Activated naive CD8-positive, alpha-beta T cell treated with anti-CD3 and anti-CD28 coated beads for 36 hours (primary cell): ENCODE measurements around the gene DSEL. TPM values are rescaled to one million over a fixed set of nuclear protein-coding genes. Genes with fewer than 3 reads are reported as not detected.

Source experiments
- DNase-seq: peaks from one replicate; pipeline ENCODE4 v3.0.0; 2021
- H3K27ac Mint-ChIP-seq: one replicate; pipeline ENCODE4 v1.8.0; 2022; ENCODE audit warnings: mild to moderate bottlenecking, moderate library complexity, mixed read lengths
- H3K27me3 Mint-ChIP-seq: one replicate; pipeline ENCODE4 v1.8.0; 2022; ENCODE audit warnings: mild to moderate bottlenecking, mixed read lengths
- H3K36me3 Mint-ChIP-seq: one replicate; pipeline ENCODE4 v1.8.0; 2021; ENCODE audit warnings: mild to moderate bottlenecking, mixed read lengths
- H3K4me1 Mint-ChIP-seq: one replicate; pipeline ENCODE4 v1.8.0; 2021; ENCODE audit warnings: mixed read lengths
- H3K4me3 Mint-ChIP-seq: one replicate; pipeline ENCODE4 v1.8.0; 2022; ENCODE audit warnings: mild to moderate bottlenecking, moderate library complexity, mixed read lengths
- H3K9me3 Mint-ChIP-seq: one replicate; pipeline ENCODE4 v1.8.0; 2022; ENCODE audit warnings: mixed read lengths
- total RNA-seq, 2 experiments: library from RNA; stranded (reverse); gene quantifications; one replicate each; pipeline ENCODE4 v1.2.3, GENCODE V29; 2021

DSEL gene
- total RNA-seq, 2 experiments from 2014 or later, result 0.30 to 0.35 TPM

GRCh38 chr18:67476585-67476984 is 39.9 kb downstream of the DSEL start:
- Mint-ChIP-seq H3K9me3 (no peaks in the 10 kb centered on the region), H3K4me1 (no peaks in the 10 kb centered on the region), H3K27me3 (no peaks in the 10 kb centered on the region), H3K27ac (no peak overlapping the region), H3K4me3 (no peak overlapping the region), H3K36me3 (no peaks in the 10 kb centered on the region)
- no peak for DNase-seq

- Mint-ChIP-seq H3K4me1 (no peaks in the 10 kb centered on the region), H3K36me3 (no peaks in the 10 kb centered on the region), H3K9me3 (no peaks in the 10 kb centered on the region), H3K27me3 (no peaks in the 10 kb centered on the region), H3K27ac (no peak overlapping the region), H3K4me3 (no peak overlapping the region)
- no peak for DNase-seq
Measured at GRCh38 chr18:67475673-67476072, 40.8 kb downstream of the DSEL start.

DNA sequence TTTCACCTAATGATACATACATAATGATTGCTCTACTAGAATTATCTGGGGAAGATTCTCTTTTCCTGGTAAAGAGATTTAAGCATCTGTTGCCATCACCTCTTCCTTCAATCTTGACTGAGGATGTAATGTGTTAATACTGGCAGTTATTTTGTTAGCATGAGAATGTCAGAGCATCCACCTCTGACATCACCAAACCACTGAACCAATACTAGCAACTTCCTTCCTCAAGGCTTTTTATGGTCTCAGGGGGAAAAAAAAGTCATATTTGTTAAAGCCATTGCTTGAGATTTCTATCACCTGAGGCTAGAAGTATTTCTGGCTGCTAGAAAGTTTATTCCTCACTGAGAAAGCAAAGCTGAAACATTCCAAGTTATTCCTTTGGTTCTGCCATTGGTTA is 48.5 kb downstream of the DSEL start:
- no peaks in the 10 kb centered on the region for H3K9me3 Mint-ChIP-seq
- no peak for DNase-seq
- no peak overlapping the region for H3K4me3 Mint-ChIP-seq
- H3K36me3 Mint-ChIP-seq, result no peaks in the 10 kb centered on the region
- H3K27me3 Mint-ChIP-seq, result no peaks in the 10 kb centered on the region
- H3K27ac Mint-ChIP-seq, result no peak overlapping the region
- peaks cover 3% of the 10 kb centered on the region for H3K4me1 Mint-ChIP-seq

- Mint-ChIP-seq H3K27ac (no peak overlapping the region), H3K4me3 (no peak overlapping the region), H3K9me3 (no peaks in the 10 kb centered on the region), H3K4me1 (peaks cover 3% of the 10 kb centered on the region), H3K27me3 (no peaks in the 10 kb centered on the region), H3K36me3 (no peaks in the 10 kb centered on the region)
- no peak for DNase-seq
Measured at GRCh38 chr18:67467188-67467587, 49.3 kb downstream of the DSEL start.

- Mint-ChIP-seq H3K9me3 (peaks cover 4% of the 10 kb centered on the region), H3K4me1 (peaks cover 7% of the 10 kb centered on the region), H3K4me3 (no peak overlapping the region), H3K36me3 (no peaks in the 10 kb centered on the region), H3K27me3 (no peaks in the 10 kb centered on the region), H3K27ac (no peak overlapping the region)
- no peak for DNase-seq
Measured at GRCh38 chr18:67464499-67464898, 52.0 kb downstream of the DSEL start.

DNA sequence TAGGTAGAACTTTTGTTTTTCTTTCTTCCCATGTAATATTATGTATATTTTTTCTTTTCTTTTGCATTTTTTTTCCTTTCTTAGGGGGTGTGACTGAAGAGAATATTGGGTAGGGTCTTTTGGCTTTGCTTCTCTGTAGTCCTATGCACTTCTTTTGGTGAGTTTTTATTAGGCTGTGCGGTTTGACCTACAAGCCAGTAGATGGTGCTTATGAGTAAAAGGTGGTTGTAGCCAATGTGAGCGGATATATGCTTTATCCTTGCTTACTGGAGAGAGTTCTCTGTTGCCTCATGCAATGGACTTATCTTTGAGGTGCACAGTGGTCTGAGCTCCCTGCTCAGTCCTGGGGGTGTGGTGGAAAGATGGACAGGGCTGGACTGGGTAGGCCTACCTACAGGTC is 52.7 kb downstream of the DSEL start:
- no peak overlapping the region for H3K27ac Mint-ChIP-seq
- no peaks in the 10 kb centered on the region for H3K27me3 Mint-ChIP-seq
- H3K9me3 Mint-ChIP-seq, result peaks cover 4% of the 10 kb centered on the region
- H3K4me3 Mint-ChIP-seq, result no peak overlapping the region
- H3K36me3 Mint-ChIP-seq, result no peaks in the 10 kb centered on the region
- peaks cover 9% of the 10 kb centered on the region for H3K4me1 Mint-ChIP-seq
- no peak for DNase-seq

DNA sequence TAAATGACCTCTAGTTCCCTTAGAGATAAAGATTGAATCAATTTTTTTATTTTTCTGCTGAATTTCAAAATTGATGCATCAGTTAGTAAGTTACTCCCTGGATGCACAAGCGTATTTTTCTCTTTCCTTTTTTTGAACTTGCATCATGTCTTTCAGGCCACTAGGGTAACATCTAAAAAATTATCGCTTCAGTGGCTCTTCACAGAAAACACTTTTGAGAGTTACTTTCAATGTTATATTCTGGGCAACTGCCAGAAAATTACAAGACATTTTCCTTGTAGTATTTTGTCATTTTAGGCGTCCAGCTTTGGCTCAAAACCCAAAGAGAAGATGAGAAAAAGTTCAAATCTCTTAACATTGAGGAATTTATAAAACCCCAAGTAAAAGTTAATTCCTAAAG is 59.8 kb downstream of the DSEL start:
- Mint-ChIP-seq H3K36me3 (no peaks in the 10 kb centered on the region), H3K4me1 (peaks cover 18% of the 10 kb centered on the region), H3K9me3 (peaks cover 4% of the 10 kb centered on the region), H3K27me3 (no peaks in the 10 kb centered on the region), H3K4me3 (no peak overlapping the region), H3K27ac (no peak overlapping the region)
- no peak for DNase-seq
